Measurements from ENCODE around the gene CPLX1. TPM values are rescaled to one million over a fixed set of nuclear protein-coding genes. Genes with fewer than 3 reads are reported as not detected.

Gene CPLX1
- total RNA-seq, 1 experiment from 2014 or later = 14.5 TPM

GRCh38 chr4:823176-823760 lies 2.7 kb downstream of the CPLX1 start:
- H3K9me3 ChIP-seq (ENCODE audit: control insufficient read depth in 1 of 2, insufficient read depth in 1 of 2, low read depth in 1 of 2, low read length in 2 of 2) = no peaks in the 10 kb centered on the region
- DNase-seq (ENCODE audit: low read depth, low spot score) = no peak
- no peak overlapping the region for H2AFZ ChIP-seq (ENCODE audit: low read depth, low read length, poor library complexity, severe bottlenecking)
- no peak overlapping the region for H3K4me3 ChIP-seq (replicated peaks in 1 of 2; ENCODE audit: low read depth in 1 of 2, low read length in 2 of 2)
- H4K20me1 ChIP-seq (ENCODE audit: insufficient read depth) = no peaks in the 10 kb centered on the region
- no peak overlapping the region for H3K4me2 ChIP-seq (ENCODE audit: low read length)
- no peak for TF ChIP-seq CEBPB (IDR thresholded peaks at IDR 0.05; ENCODE audit: low read depth)
- TF ChIP-seq JUND (IDR thresholded peaks at IDR 0.05) = no peak
- TF ChIP-seq ELF1 (IDR thresholded peaks at IDR 0.05; ENCODE audit: borderline replicate concordance, low read depth) = no peak
- TF ChIP-seq EZH2phosphoT487 (IDR thresholded peaks at IDR 0.05; ENCODE audit: borderline replicate concordance) = no peak
- TF ChIP-seq FOSL1 (IDR thresholded peaks at IDR 0.05; ENCODE audit: low read depth) = no peak
- TF ChIP-seq SP1 (IDR thresholded peaks at IDR 0.05; ENCODE audit: low read depth) = no peak
- TF ChIP-seq YY1 (IDR thresholded peaks at IDR 0.05; ENCODE audit: extremely low read depth, insufficient replicate concordance, low read depth, low read length) = no peak
- no peak for TF ChIP-seq CTCF (IDR thresholded peaks at IDR 0.05 in 2 of 3, conservative IDR thresholded peaks at IDR 0.05 in 1 of 3; ENCODE audit: borderline replicate concordance in 1 of 3, insufficient read depth in 1 of 3, low read depth in 2 of 3, low read length in 2 of 3)
- no peak for TF ChIP-seq SIN3A (IDR thresholded peaks at IDR 0.05; ENCODE audit: low read depth)
- TF ChIP-seq ZFX (IDR thresholded peaks at IDR 0.05) = no peak
- TF ChIP-seq MAX (IDR thresholded peaks at IDR 0.05) = no peak
- no peak for TF ChIP-seq ZBTB33 (IDR thresholded peaks at IDR 0.05; ENCODE audit: extremely low read depth, insufficient replicate concordance, low read length)
- no peak for TF ChIP-seq POLR2AphosphoS5 (IDR thresholded peaks at IDR 0.05; ENCODE audit: low read depth, low read length)
- TF ChIP-seq EZH2 (IDR thresholded peaks at IDR 0.05) = no peak
- no peak for TF ChIP-seq REST (IDR thresholded peaks at IDR 0.05; ENCODE audit: low read depth)
- TF ChIP-seq EGR1 (IDR thresholded peaks at IDR 0.05; ENCODE audit: low read depth) = no peak
- TF ChIP-seq ATF3 (IDR thresholded peaks at IDR 0.05) = no peak
- no peak for ATAC-seq
- H3K79me2 ChIP-seq (ENCODE audit: insufficient read depth, low read length) = no peaks in the 10 kb centered on the region
- CTCF ChIA-PET = no interaction called here
- no peaks in the 10 kb centered on the region for H3K36me3 ChIP-seq (ENCODE audit: control insufficient read depth in 1 of 2, insufficient read depth in 2 of 2, low read length in 2 of 2)
- POLR2A ChIA-PET = no interaction called here
- intact Hi-C loops (cut with micrococcal nuclease) = no loop called here
- no peaks in the 10 kb centered on the region for H3K27me3 ChIP-seq (ENCODE audit: insufficient read depth, low read length)
- RAD21 ChIA-PET (ENCODE audit: low non-redundant PET in 1 of 2, low total read pairs in 2 of 2, uncharacterized antibody in 2 of 2, unreplicated experiment in 2 of 2) = no interaction called here
- BruUV-seq (replicated peaks) = no TSS peak
- no peaks in the 10 kb centered on the region; a peak in 1 of 4 replicates for H3K4me1 ChIP-seq (ENCODE audit: control insufficient read depth in 1 of 2, insufficient read depth in 2 of 2, low read length in 2 of 2)
- no peak overlapping the region for H3K9ac ChIP-seq (ENCODE audit: low read length)
- H3K9me2 ChIP-seq (ENCODE audit: insufficient read depth) = no peaks in the 10 kb centered on the region
- no peak overlapping the region for H3K27ac ChIP-seq (ENCODE audit: low read depth, low read length)
